HG02840 (cell line): Measurements from ENCODE around the gene EIF2S1.
"Not testable (repeated sequence)": the region's sequence is repeated elsewhere in the genome, so short reads cannot be mapped to it uniquely, and the experiment has no call there.

ENCODE experiments used
- ATAC-seq: cut with Tn5 transposase; IDR thresholded peaks from one replicate; pipeline ENCODE4 v1.9.1; 2021; ENCODE audit warnings: mild to moderate bottlenecking, moderate library complexity, moderate number of reproducible peaks; ENCODE audit not compliant: unreplicated experiment, low FRiP score

Gene EIF2S1

GRCh38 chr14:67409461-67409860, 49.3 kb downstream of the EIF2S1 start:
- no peak for ATAC-seq

GRCh38 chr14:67410313-67410712, 50.2 kb downstream of the EIF2S1 start:
- ATAC-seq: no peak

GRCh38 chr14:67411370-67411769, 51.2 kb downstream of the EIF2S1 start:
- no peak for ATAC-seq

- no peak for ATAC-seq
These were observed 51.8 kb downstream of the EIF2S1 start, which contains the start of gene PLEK2 for GRCh38 chr14:67411820-67412421. PLEK2 (minus strand) TSS chr14:67412165; CDS start chr14:67412059, 106 bp downstream.

- no peak for ATAC-seq
These were observed 54.0 kb downstream of the EIF2S1 start for GRCh38 chr14:67413806-67414769.

GRCh38 chr14:67415610-67416009, 55.5 kb downstream of the EIF2S1 start:
- not testable (repeated sequence) for ATAC-seq

GRCh38 chr14:67416085-67416484, 56.0 kb downstream of the EIF2S1 start:
- ATAC-seq: no peak

- no peak for ATAC-seq
These were observed 56.7 kb downstream of the EIF2S1 start for GRCh38 chr14:67416810-67417209.

GRCh38 chr14:67417633-67418032, 57.5 kb downstream of the EIF2S1 start:
- ATAC-seq: no peak

- ATAC-seq: no peak
These were observed 58.5 kb downstream of the EIF2S1 start for GRCh38 chr14:67418401-67419191.

- no peak for ATAC-seq
These were observed 60.1 kb downstream of the EIF2S1 start for GRCh38 chr14:67420102-67420739.

- no peak for ATAC-seq
These were observed 61.5 kb downstream of the EIF2S1 start for GRCh38 chr14:67421356-67422224.

- no peak for ATAC-seq
These were observed 63.3 kb downstream of the EIF2S1 start for GRCh38 chr14:67423424-67423823.

GRCh38 chr14:67424539-67424938, 64.4 kb downstream of the EIF2S1 start:
- ATAC-seq: no peak

GRCh38 chr14:67425608-67426007, 65.5 kb downstream of the EIF2S1 start:
- no peak for ATAC-seq

GRCh38 chr14:67426161-67426560, 66.0 kb downstream of the EIF2S1 start:
- no peak for ATAC-seq

GRCh38 chr14:67426983-67427606, 67.0 kb downstream of the EIF2S1 start:
- no peak for ATAC-seq

GRCh38 chr14:67428501-67429031, 68.4 kb downstream of the EIF2S1 start:
- ATAC-seq: no peak
